DMS79 treated with DMSO at 0.1 percent for 48 hours (cell line): ENCODE results near the gene KCNQ2.

Source experiments
- DNase-seq: peaks from one replicate; lab custom pipeline; 2025; lab: John Stamatoyannopoulos, UW

The KCNQ2 gene

DNA sequence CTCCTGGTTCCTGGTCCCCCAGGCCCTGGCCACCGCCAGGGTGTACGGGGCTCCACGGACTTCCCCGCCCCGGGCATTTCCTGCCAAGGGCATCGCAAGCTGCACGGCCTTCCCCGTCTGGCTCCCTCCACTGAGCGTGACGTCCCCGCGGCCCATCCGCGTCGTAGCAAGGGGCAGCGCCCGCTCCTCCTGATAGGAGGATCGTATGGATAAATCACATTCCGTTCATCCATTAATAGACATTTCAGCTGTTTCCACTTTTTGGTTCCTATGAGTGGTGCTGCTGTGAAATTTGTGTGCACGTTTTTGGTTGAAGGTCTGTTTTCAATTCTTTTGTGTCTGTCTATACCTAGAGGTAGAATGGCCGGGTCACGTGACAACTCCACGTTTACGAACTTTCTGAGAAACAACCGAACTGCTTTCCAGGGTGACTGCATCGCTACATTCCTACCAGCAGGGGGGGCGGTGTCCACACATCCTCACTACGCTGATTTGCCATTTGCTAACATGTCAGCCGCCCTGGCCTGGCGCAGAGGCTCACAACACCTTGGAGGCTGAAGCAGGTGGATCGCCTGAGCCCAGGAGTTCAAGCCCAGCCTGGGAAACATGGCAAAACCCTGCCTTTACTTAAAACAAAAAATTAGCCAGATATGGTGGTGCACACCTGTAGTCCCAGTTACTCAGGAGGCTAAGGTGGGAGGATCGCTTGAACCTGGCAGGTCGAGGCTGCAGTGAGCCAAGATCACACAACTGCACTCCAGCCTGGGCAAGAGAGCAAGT lies 37.7 kb downstream of the KCNQ2 start:
- DNase-seq: peak; percentile 52

DNA sequence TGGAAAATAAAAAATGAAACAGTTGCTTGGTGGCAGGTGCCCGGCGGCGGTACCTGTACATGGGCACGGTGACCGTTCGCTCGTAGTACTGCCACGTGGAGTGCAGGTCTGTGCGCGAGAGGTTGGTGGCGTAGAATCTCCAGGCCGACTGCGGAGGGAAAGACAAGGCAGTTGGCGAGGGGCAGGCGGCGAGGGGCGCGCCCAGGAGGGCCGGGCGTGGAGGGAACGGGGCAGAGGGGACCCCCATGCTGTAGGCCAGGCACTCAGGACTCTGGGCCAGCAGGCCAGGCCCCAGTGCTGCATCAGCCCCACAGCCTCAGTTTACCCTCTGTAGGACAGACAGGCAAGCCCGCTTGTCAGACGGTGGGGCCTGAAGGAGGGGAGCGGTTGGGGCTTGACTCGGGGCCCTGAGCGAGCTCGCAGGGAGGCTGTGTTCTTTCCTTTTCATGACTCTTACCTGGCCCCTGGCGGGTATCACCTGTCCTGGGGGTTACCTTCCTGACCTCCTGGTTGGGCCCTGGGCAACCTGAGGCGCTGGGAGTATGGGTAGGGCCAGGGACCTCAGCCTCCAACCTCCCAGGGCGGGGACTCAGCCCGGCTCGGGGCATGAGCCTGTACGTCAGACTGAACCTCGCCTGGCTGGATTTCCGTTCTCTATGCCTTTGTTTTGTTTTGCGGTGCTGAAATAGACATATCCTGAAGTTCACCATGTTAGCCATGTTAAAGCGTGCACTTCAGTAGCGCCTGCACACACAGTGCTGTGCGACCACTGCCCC lies 38.5 kb downstream of the KCNQ2 start:
- no peak for DNase-seq

DNA sequence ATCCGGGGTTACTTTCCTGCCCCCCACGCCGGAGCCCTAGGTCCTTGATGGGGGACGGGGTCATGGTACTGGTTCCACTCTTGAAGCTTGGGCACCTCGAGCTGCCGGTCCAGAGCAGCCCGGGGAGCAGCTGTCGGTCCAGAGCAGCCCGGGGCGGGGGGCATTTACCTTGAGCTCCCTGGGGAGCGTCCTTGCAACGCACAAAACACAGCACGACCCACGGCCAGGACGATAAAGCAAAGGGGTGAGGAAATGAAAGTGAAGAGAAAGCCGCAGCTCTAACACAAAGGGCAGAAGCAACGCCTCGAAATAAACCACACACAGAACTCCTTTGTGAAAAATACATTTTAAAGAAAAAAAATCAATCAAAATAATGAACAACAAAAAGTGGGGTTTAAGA lies 39.1 kb downstream of the KCNQ2 start:
- DNase-seq: no peak

DNA sequence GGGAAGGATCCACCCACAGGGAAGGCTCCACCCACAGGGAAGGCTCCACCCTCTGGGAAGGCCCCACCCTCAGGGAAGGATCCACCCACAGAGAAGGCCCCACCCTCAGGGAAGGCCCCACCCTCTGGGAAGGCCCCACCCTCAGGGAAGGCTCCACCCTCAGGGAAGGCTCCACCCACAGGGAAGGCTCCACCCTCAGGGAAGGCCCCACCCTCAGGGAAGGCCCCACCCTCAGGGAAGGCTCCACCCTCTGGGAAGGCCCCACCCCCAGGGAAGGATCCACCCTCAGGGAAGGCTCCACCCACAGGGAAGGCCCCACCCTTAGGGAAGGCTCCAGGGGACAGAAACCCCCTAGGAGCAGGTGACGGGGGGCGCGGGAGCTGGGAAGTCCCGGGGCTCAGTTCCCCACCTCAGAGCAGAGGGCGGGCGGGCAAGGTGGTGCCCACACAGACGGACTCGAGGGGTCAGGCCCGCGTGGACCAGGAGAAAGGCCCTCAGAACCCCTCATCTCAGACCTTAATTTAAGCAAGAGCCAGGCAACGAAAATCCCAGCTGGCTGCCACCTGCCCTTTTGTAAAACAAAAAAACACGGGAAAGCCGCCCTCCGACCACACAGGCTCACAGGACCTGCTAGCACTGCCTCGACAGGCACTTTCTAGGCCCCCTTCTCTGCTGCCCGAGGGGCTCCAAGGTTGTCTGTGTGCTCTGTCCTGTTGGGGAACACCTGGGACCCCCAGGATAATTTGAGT lies 39.7 kb downstream of the KCNQ2 start:
- no peak for DNase-seq

DNA sequence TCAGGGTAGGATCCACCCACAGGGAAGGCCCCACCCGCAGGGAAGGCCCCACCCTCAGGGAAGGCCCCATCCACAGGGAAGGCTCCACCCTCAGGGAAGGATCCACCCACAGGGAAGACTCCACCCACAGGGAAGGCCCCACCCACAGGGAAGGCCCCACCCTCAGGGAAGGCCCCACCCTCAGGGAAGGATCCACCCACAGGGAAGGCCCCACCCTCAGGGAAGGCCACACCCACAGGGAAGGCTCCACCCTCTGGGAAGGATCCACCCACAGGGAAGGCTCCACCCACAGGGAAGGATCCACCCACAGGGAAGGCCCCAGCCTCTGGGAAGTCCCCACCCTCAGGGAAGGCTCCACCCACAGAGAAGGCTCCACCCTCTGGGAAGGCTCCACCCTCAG lies 40.5 kb downstream of the KCNQ2 start:
- DNase-seq: no peak

DNA sequence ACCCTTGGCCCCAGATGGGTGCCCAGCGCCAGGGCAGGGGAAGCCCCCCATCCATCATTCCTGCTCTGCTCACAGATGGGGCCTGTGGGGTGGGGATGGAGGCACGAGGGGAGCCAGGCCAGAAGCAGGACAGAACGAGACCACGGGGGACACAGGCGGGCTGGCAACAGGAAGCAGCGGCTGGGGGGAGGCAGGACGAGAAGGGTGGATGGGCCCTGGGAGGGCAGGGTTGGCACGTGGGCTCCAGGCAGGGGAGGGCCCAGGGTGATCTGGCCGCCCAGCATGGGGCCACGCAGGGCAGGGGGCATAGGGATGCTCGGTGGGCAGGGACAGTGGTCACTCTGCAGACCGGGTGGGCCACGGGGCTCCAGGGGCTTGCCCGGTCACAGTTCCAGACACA lies 41.6 kb downstream of the KCNQ2 start:
- DNase-seq: no peak

DNA sequence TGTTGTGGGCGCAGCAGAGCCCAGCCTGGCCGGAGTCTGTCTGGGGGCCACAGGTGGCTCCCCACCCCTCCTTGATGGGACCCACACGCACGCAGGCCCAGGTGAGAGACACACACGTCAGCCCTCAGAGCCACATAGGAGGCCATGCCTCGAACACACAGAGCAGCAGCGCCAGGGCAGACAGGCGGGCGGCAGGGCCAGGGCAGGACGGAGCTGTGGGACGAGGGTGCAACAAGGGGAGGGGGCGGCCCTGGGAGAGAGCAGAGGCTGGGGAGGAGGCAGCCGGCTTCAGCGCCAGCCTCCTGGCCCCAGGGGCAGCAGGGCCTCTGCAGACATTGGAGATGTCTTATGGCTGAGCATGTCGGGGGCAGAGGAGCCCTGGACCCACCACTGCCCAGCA lies 42.5 kb downstream of the KCNQ2 start:
- no peak for DNase-seq

DNA sequence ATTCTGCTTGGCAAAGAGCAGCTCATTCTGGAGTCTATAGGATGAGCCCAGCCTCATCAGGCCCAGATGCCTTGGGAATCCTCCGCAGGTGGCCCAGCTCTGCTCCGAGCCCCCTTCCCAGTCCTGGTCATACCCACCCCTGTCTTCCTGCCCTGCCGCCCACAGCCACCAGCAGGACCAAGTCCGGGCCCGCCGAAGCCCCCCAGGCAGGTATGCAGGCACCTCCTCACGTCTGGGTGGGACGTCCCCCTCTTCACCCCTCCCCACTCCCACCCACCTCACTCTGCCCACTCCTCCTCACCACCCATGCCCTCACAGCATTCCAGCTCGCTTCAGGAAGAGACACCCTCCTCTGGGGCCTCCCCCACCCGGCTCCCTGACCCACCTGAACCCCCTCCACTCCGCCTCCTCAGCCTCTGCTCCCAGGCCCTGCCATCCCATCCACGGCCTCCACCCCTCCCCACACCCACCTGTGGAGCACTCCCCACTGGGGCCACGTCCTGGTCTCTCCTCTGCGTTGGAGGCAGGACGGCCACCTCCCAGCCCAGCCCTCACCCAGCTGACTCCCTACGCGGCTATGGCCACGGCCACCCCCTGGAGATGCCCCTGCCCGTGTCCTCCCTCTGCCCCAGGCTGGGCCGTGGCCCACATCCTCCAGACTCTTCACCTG lies 43.4 kb downstream of the KCNQ2 start:
- DNase-seq: no peak

DNA sequence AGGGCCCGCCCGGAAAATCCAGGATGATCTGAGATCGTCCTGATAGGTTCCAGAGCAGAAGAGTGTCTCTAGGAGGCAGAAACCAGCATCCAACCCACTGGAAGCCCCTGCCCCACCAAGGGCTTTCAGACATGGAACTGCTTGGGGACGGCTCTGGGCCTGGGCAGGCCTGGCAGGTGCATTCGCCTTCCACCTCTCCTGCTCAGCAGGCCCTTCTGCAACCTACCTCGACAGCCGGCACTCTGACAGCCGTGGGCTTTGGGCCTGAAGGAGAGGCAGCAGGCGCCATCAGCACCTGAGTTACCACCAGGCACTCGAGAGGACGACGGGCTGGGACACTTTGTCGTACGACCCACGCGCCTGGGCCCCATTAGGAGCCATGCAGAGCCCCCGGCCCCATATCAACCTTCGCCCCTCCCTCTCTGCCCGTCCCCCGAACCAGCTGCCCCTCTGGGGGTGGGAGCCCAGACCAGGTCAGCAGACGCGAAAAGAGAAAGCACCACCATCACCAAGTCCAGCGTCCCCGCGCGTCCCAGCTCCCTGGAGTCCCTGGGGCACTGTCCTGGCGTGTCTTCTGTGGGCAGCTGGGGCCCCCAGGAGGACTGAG lies 44.6 kb downstream of the KCNQ2 start:
- DNase-seq: no peak

DNA sequence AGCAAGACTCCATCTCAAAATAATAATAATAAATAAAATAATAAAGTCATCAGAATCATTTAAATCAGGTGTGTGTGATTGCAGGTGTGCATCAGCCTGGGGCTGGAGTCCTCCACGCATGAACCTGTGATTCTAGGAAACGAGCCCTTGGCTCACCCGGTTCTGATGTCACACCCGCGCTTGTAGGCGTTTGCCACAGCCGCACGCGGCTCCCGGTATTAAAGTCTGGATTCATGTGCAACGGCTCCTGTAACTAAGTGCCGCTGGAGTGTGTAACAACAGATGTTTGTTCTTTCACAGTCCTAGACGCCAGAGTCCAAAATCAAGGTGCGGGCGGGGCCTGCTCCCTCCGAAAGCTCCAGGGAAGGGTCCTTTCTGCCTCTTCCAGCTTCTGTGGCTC lies 45.2 kb downstream of the KCNQ2 start:
- no peak for DNase-seq

DNA sequence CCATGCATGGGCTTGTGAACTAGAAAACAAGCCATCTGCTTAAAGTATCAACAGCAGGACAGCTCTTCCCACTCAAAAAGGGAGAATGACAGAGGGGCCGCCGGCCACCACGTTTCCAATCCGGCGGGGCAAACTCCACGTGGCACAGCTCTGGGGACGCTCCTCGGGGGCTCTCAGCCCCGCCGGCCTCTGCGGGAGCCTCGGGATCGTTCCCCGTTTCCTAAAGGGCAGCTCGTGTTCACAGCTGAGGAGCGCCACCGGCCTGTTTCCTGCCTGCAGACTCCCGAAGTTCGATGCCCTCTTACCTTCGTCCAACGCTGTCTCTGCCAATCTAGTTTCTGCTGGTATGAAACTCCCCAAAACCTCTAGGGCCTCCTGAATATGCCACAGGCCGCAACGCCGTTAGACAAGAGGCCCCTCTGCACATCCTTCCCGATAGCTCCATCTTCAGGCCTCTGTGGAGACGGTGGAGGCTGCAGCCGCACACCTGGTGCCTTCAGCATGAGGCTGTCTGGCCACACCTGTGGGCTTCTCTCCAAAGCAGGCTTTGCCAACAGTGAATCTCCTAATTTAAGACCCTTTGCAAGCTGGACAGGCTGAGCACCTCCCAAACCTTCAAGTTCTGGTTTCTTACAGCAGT lies 46.5 kb downstream of the KCNQ2 start:
- no peak for DNase-seq

DNA sequence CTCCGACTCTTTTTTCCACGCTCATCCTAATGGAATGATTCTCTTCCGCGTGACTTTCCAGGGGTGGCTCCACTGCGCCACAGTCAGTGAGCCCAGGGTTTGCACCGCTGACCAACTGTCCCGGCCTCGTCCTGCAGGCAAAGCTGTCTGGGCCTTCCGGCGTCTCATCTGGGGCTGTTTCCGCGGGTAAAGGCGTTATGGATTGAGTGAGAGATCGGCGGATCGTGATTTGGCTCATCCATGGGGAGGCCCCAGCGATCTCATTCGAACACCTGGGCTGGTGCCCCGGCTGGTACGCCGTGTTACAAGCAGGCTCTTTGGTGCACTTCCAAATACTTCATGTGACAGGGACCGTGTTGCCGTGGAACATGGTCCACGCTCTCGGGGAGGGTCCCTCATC lies 47.8 kb downstream of the KCNQ2 start:
- no peak for DNase-seq

DNA sequence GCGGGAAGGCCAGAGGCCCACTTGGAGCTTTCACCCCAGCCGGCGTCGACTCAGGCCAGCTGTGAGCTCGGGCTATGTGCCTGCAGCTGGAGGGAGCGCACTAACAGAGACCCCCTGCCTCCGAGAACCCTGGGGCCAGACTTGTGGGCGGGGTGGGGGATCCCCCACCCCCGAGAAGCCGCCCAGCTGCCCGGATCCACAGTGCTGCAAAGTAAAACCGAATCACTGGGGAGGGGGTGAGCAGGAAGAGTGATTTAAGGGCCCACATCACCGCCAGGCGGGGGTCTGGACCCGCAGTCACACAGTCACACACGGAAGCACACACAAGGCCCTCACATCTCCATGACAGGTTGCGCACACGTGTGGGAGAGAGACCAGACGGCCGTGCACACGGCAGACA lies 48.7 kb downstream of the KCNQ2 start:
- DNase-seq: no peak

DNA sequence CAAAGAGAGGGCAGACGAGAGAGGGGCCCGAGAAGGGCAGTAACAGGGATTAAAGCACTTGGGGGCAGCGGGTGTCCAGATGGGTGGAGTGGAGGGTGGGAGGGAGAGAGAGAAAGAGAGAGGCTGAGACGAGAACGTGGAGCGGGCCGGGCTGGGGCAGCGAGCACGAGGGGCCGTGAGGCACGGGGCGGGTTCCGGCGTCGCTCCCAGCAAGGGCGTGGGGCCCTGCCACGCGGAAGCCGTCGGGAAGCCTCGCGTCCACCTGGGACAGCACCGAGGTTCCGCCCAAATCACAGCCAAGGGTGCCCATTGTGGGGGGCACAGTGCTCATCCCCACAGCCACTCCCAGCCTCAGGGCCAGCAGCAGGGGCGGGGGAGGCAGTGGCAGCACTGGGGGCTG lies 49.8 kb downstream of the KCNQ2 start:
- no peak for DNase-seq

DNA sequence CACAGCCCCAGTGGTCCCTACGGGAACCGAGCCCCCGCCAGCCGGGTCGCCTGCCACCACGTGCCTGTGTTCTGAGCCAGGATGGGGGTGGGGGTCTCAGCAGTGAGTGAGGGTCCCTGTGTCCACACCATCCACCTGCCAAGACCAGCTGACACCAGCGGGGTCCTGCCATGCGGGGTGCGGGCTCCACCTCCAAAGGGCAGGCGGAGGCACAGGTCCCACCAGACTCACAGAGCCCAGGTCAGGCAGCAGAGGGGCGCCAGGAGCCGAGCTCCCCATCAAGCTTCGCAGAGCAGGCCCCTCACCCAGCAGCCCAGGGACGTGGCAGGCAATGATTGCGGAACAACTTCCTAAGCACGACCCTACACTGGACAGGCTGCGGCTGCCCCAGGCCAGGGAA lies 50.5 kb downstream of the KCNQ2 start:
- DNase-seq: no peak

DNA sequence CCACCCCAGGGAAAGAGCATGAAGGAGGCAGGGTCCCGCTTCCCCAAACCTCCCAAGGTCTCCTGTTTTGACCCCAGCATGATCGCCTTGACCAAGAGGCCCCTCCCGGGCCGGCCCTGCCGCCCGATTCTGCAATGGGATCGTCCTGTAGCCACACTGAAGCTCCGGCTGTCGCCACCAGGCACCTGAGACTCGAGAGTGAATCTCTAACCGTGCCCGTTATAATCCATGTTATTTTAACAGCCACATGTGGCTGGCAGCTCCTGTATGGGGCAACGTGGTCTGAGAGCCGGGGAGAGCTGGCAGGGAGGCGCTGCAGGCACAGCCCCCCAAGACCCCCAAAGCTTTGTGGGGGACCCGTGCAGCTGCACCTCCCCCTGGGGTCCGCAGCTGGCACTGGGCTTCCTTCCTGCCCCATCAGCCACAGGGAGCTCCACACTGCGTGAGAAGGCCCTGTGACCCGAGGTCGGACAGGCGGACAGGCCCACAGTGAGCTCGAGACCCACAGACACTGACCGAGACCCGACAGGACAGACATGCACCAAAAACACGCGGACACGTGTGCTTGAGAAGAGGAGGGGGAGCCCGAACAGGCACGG lies 51.3 kb downstream of the KCNQ2 start:
- DNase-seq: no peak

DNA sequence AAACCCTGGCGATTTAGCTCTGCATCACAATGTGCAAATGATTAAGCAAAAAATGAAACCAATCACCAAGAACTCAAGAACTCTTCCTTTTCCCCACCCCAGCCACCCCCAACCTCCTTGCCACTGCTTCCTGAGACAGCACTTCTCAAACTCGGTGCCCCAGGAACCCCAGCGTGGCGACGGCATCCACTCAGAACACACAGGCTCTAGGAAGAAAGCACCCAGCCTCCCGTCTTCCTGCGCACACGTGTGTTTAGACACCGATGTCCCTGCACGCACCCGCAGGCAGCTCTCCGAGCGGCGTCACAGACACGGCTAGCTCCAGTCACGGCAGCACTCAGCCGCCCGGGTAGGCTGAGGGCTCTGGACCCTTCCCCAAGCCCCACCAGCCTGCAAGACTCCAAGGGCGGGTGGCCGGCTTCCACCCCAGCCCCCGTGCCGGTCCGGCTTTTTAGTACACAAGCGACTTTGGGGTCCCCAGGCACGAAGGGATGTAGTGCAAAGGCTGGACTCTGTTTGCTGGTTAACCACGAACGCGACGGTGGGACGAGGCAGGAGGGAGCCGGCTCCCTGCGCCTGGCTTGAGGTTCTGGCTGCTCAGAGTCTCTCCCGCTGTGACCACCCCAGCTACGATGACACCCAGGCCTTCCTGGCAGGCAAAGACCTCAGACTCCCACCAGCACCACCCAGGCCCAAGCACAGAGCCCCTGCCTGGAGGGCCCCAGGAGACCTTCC lies 51.9 kb downstream of the KCNQ2 start:
- DNase-seq: no peak

DNA sequence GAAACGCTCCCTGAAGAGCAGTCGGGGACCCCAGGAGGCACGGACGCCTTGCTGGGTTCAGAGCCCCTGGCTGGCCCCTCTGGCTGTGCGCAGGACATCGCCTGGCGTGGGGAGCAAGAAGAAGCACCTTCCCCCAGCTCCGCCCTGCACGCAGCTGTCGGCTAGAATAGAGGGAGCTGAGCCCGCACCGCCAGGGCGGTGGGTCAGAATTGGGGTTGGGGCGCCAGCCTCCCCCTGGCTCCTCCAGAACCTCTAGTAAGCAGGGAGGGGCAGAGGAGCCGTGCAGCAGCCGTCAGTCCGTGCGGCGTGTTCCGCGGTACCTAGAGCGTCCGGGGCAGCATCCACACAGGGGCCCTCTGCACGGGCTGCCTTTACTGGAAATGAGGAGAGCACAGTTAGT lies 53.2 kb downstream of the KCNQ2 start:
- DNase-seq: no peak

DNA sequence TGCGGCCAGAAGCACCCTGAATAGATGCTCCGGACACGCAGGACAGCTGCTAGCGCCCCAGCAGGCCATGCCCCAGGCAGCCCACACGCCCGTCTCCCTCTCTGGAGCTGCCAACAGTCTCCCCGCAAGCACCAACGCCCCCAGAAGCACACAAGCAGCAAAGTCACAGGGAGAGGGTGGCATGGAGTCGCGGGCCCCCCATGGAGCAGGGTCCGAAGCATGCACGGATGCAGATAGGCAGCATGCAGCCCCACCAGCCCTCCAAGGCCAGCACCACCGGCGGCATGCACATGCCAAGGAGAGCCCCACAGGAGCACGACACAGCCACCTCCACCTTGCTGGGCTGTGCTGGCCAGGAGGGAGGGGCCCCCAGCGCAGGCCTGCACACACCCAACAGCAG lies 53.8 kb downstream of the KCNQ2 start:
- DNase-seq: no peak

DNA sequence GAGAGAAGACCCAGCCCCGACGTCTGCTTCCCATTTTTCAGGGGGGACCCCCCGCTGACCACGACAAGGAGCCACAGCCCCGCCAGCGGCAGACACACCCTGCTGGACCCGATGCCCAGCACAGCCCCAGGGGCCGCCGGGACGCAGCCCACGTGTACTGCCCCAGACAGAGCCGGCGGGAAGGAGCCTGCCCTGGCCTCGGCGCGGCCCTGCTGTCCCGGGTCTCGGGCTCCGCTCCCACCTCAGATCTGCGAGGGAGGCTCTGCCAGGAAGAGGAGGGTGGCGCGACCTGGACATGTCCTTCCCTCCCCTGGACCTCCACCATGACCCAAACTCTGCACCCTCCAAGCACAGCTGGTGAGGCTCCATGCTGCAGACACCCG lies 54.7 kb downstream of the KCNQ2 start:
- DNase-seq: no peak
